Panc1 (cell line): ENCODE measurements around the gene BICD1. TPM values are rescaled to one million over a fixed set of nuclear protein-coding genes. Genes with fewer than 3 reads are reported as not detected.

Experiments
- ATAC-seq: fragments of 200-7000 bp; cut with Tn5 transposase; 2 replicates; pipeline ENCODE4 v1.9.1; 2020; ENCODE audit warnings: mild to moderate bottlenecking, moderate library complexity
- BruUV-seq: library from RNA; stranded (reverse); fragments of 400-500 nt; replicated peaks from 2 replicates; lab custom pipeline; 2021; lab: Mats Ljungman, UMichigan
- CTCF ChIA-PET: fragments of 300-600 bp; sonication (Branson Sonifier 250); formaldehyde crosslinking; loops from one replicate; lab custom pipeline; 2022; ENCODE audit warnings: antibody characterized with exemption; lab: Charles Lee
- POLR2A ChIA-PET: fragments of 300-600 bp; sonication (Branson Sonifier 250); formaldehyde crosslinking; loops from one replicate; lab custom pipeline; 2022; ENCODE audit warnings: antibody characterized with exemption; lab: Charles Lee
- DNase-seq: peaks from one replicate; pipeline ENCODE4 v3.0.0-alpha.2; 2010; ENCODE audit warnings: low read depth, low spot score
- H3K27ac ChIP-seq: 2 replicates; pipeline ENCODE4 v1.5.1; 2011; ENCODE audit warnings: mild to moderate bottlenecking, low read length, inconsistent platforms
- H3K27me3 ChIP-seq: fragments of 200-500 bp; sonication (Bioruptor generic); 2 replicates; pipeline ENCODE4 v1.6.0; 2014; ENCODE audit warnings: low read length, inconsistent platforms; ENCODE audit not compliant: control insufficient read depth, insufficient read depth
- H3K36me3 ChIP-seq: fragments of 200-500 bp; sonication (Bioruptor generic); 2 replicates; pipeline ENCODE4 v1.5.1; 2014; ENCODE audit warnings: inconsistent platforms, mild to moderate bottlenecking, low read length, moderate library complexity; ENCODE audit not compliant: control insufficient read depth, insufficient read depth
- H3K4me1 ChIP-seq: 2 replicates; pipeline ENCODE4 v1.5.1; 2011; ENCODE audit warnings: inconsistent platforms, mild to moderate bottlenecking, low read length, moderate library complexity; ENCODE audit not compliant: control insufficient read depth, insufficient read depth
- H3K4me3 ChIP-seq, 2 experiments: 2 replicates each; pipeline ENCODE4 v1.5.1; 2011 to 2012; ENCODE audit warnings: low read depth in 2 of 2, low read length in 2 of 2, mild to moderate bottlenecking in 2 of 2, inconsistent platforms in 1 of 2, moderate library complexity in 1 of 2
- H3K9me3 ChIP-seq: fragments of 200-500 bp; sonication (Bioruptor generic); 2 replicates; pipeline ENCODE4 v1.5.1; 2014; ENCODE audit warnings: low read depth, mild to moderate bottlenecking, inconsistent platforms, low read length, moderate library complexity; ENCODE audit not compliant: control insufficient read depth, insufficient read depth
- POLR2AphosphoS5 ChIP-seq: IDR thresholded peaks from 2 replicates; pipeline ENCODE4 v1.6.1; 2012; ENCODE audit warnings: mild to moderate bottlenecking, low read depth, low read length, moderate library complexity
- SIN3A ChIP-seq: IDR thresholded peaks from 2 replicates; pipeline ENCODE4 v1.6.1; 2012; ENCODE audit warnings: low read depth, mild to moderate bottlenecking, low read length, moderate library complexity, borderline replicate concordance; ENCODE audit not compliant: insufficient read depth
- TCF7L2 ChIP-seq: IDR thresholded peaks from 2 replicates; pipeline ENCODE4 v1.6.1; 2011; ENCODE audit warnings: mild to moderate bottlenecking, low read depth, low read length, inconsistent platforms
- in situ Hi-C: cut with HindIII; loops from 2 replicates; pipeline ENCODE4 v1.10.0; 2016; ENCODE audit warnings: low sequenced_read_pairs, low pct_unique_long_range_greater_than_20kb
- intact Hi-C: fragments of 100-400 bp; cut with micrococcal nuclease; formaldehyde crosslinking; loops from one replicate; pipeline ENCODE4 v1.10.0; 2022; ENCODE audit not compliant: unreplicated experiment
- total RNA-seq: library from RNA; stranded (reverse); gene quantifications from one replicate; pipeline ENCODE4 v1.2.1, GENCODE V29; 2021; ENCODE audit not compliant: unreplicated experiment
- TF ChIP-seq, protein P1 (sequence below): fragments of 450-650 bp; IDR thresholded peaks from 2 replicates; pipeline ENCODE4 v1.5.1; 2017; ENCODE audit warnings: mild to moderate bottlenecking
- TF ChIP-seq, protein P2 (sequence below), 2 experiments: IDR thresholded peaks; 2 replicates each; pipeline ENCODE4 v1.6.1; 2011 to 2012; ENCODE audit warnings: low read depth in 2 of 2, control low read depth in 1 of 2, low read length in 1 of 2, mild to moderate bottlenecking in 1 of 2, moderate library complexity in 1 of 2; ENCODE audit not compliant: insufficient read depth in 1 of 2

Gene BICD1
- total RNA-seq, 1 experiment from 2014 or later = 40.0 TPM

DNA sequence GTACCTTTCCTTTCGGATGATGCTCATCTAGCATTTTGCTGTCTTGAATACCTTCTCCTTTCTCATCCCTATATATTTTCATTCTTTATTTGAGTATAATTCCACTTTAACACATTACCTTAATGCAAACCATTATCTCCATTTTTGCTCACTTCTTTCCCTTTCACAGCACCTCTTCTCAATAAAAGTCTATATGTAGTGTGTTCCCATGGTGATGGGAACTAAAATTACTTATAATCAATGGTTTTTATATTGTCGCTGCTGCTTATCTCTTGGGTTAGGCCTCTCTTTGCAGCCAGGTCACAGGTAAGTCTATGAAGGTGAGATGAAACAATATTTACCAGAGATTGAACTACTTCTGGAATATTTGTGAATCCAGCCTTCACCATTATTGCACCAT lies 171.1 kb downstream of the BICD1 start:
- DNase-seq = no peak
- Histone ChIP-seq H3K36me3 (no peaks in the 10 kb centered on the region), H3K9me3 (no peaks in the 10 kb centered on the region), H3K4me3 (no peak overlapping the region), H3K27me3 (no peaks in the 10 kb centered on the region), H3K4me1 (no peaks in the 10 kb centered on the region), H3K27ac (no peak overlapping the region)
- intact Hi-C loops = no loop called here
- in situ Hi-C loops = no loop called here
- TF ChIP-seq, protein P1, sequence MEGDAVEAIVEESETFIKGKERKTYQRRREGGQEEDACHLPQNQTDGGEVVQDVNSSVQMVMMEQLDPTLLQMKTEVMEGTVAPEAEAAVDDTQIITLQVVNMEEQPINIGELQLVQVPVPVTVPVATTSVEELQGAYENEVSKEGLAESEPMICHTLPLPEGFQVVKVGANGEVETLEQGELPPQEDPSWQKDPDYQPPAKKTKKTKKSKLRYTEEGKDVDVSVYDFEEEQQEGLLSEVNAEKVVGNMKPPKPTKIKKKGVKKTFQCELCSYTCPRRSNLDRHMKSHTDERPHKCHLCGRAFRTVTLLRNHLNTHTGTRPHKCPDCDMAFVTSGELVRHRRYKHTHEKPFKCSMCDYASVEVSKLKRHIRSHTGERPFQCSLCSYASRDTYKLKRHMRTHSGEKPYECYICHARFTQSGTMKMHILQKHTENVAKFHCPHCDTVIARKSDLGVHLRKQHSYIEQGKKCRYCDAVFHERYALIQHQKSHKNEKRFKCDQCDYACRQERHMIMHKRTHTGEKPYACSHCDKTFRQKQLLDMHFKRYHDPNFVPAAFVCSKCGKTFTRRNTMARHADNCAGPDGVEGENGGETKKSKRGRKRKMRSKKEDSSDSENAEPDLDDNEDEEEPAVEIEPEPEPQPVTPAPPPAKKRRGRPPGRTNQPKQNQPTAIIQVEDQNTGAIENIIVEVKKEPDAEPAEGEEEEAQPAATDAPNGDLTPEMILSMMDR = no peak
- TF ChIP-seq POLR2AphosphoS5 = no peak
- no peak for TF ChIP-seq TCF7L2
- TF ChIP-seq, protein P2, sequence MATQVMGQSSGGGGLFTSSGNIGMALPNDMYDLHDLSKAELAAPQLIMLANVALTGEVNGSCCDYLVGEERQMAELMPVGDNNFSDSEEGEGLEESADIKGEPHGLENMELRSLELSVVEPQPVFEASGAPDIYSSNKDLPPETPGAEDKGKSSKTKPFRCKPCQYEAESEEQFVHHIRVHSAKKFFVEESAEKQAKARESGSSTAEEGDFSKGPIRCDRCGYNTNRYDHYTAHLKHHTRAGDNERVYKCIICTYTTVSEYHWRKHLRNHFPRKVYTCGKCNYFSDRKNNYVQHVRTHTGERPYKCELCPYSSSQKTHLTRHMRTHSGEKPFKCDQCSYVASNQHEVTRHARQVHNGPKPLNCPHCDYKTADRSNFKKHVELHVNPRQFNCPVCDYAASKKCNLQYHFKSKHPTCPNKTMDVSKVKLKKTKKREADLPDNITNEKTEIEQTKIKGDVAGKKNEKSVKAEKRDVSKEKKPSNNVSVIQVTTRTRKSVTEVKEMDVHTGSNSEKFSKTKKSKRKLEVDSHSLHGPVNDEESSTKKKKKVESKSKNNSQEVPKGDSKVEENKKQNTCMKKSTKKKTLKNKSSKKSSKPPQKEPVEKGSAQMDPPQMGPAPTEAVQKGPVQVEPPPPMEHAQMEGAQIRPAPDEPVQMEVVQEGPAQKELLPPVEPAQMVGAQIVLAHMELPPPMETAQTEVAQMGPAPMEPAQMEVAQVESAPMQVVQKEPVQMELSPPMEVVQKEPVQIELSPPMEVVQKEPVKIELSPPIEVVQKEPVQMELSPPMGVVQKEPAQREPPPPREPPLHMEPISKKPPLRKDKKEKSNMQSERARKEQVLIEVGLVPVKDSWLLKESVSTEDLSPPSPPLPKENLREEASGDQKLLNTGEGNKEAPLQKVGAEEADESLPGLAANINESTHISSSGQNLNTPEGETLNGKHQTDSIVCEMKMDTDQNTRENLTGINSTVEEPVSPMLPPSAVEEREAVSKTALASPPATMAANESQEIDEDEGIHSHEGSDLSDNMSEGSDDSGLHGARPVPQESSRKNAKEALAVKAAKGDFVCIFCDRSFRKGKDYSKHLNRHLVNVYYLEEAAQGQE (IDR thresholded peaks at IDR 0.05; ENCODE audit: insufficient read depth in 1 of 2, low read depth in 2 of 2, low read length in 1 of 2) = no peak
- no peak for TF ChIP-seq SIN3A
- ChIA-PET POLR2A (no interaction called here), CTCF (no interaction called here)
- BruUV-seq = no TSS peak
- ATAC-seq = no peak

DNA sequence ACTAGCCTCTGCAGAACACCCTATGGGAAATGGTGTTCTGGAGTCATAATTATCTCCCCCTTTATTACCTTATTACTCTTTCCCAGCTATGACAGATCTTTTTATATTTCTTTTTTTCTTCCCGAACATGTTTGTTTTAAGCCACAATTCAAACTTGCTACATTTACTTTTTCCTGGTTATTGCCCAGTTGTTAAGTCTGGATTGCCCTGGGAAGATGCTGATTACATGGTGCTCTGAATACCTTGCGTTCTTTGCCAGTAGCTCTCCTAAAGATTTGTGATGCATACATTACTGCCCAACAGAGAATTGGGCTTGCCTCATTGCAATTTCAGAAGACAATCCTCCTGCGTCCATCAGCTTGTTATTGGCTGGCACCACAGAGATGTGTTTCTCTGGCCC lies 174.5 kb downstream of the BICD1 start:
- H3K4me1 ChIP-seq = no peaks in the 10 kb centered on the region
- H3K9me3 ChIP-seq = no peaks in the 10 kb centered on the region
- ChIA-PET POLR2A (interaction anchor here (0.7 kb wide), 1 partner anchor 558 kb away, joined by 3 read pairs; no protein-coding TSS in a partner anchor), CTCF (no interaction called here)
- intact Hi-C loops = no loop called here
- no peak overlapping the region for H3K4me3 ChIP-seq
- DNase-seq (no peak), ATAC-seq (no peak)
- H3K36me3 ChIP-seq = no peaks in the 10 kb centered on the region
- BruUV-seq = no TSS peak
- no peaks in the 10 kb centered on the region for H3K27me3 ChIP-seq
- TF ChIP-seq POLR2AphosphoS5 = no peak
- TF ChIP-seq, protein P2 (IDR thresholded peaks at IDR 0.05; ENCODE audit: insufficient read depth in 1 of 2, low read depth in 2 of 2, low read length in 1 of 2) = no peak
- no peak for TF ChIP-seq SIN3A
- no peak for TF ChIP-seq TCF7L2
- TF ChIP-seq, protein P1 = no peak
- H3K27ac ChIP-seq = no peak overlapping the region
- in situ Hi-C loops = no loop called here
